H9 (cell line): Measurements from ENCODE around the gene SUV39H2. TPM values are rescaled to one million over a fixed set of nuclear protein-coding genes. Genes with fewer than 3 reads are reported as not detected.
"Not testable (repeated sequence)": the region's sequence is repeated elsewhere in the genome, so short reads cannot be mapped to it uniquely, and the experiment has no call there.

ENCODE experiments used
- DNase-seq: peaks from one replicate; pipeline ENCODE4 v3.0.0-alpha.2; 2017
- H2AFZ ChIP-seq: one replicate; pipeline ENCODE4 v1.6.1; 2013; ENCODE audit warnings: mild to moderate bottlenecking, low read length, control low read depth, moderate library complexity
- H2AK5ac ChIP-seq: 2 replicates; pipeline ENCODE4 v1.6.1; 2013; ENCODE audit warnings: low read length, control low read depth, mixed read lengths; ENCODE audit not compliant: insufficient read length
- H2BK120ac ChIP-seq: one replicate; pipeline ENCODE4 v1.6.1; 2013; ENCODE audit warnings: low read depth, mild to moderate bottlenecking, low read length, control low read depth, inconsistent platforms; ENCODE audit not compliant: poor library complexity, severe bottlenecking
- H2BK12ac ChIP-seq: 2 replicates; pipeline ENCODE4 v1.6.1; 2013; ENCODE audit warnings: low read length, control low read depth, mixed read lengths, low read depth; ENCODE audit not compliant: insufficient read length
- H2BK15ac ChIP-seq: 2 replicates; pipeline ENCODE4 v1.6.1; 2013; ENCODE audit warnings: low read depth, low read length, control low read depth
- H2BK20ac ChIP-seq: one replicate; pipeline ENCODE4 v1.6.1; 2013; ENCODE audit warnings: low read depth, mild to moderate bottlenecking, low read length, control low read depth, inconsistent platforms; ENCODE audit not compliant: poor library complexity, severe bottlenecking
- H2BK5ac ChIP-seq: 2 replicates; pipeline ENCODE4 v1.6.1; 2013; ENCODE audit warnings: low read length, control low read depth, mixed read lengths; ENCODE audit not compliant: insufficient read length
- H3K14ac ChIP-seq: 2 replicates; pipeline ENCODE4 v1.6.1; 2013; ENCODE audit warnings: low read length, control low read depth; ENCODE audit not compliant: insufficient read depth
- H3K18ac ChIP-seq: 2 replicates; pipeline ENCODE4 v1.6.1; 2013; ENCODE audit warnings: low read depth, mild to moderate bottlenecking, mixed read lengths, low read length, control low read depth; ENCODE audit not compliant: insufficient read length
- H3K23ac ChIP-seq: 2 replicates; pipeline ENCODE4 v1.6.1; 2013; ENCODE audit warnings: low read length, control low read depth, mixed read lengths, low read depth; ENCODE audit not compliant: insufficient read length
- H3K23me2 ChIP-seq: 2 replicates; pipeline ENCODE4 v1.6.1; 2013; ENCODE audit warnings: low read depth, mild to moderate bottlenecking, mixed read lengths, low read length, control low read depth; ENCODE audit not compliant: insufficient read length, poor library complexity, severe bottlenecking
- H3K27ac ChIP-seq: 2 replicates; pipeline ENCODE4 v1.5.1; 2013; ENCODE audit warnings: low read length, control low read depth, mixed read lengths, low read depth; ENCODE audit not compliant: insufficient read length
- H3K27me3 ChIP-seq: 2 replicates; pipeline ENCODE4 v1.6.1; 2013; ENCODE audit warnings: low read length, control low read depth, inconsistent platforms; ENCODE audit not compliant: insufficient read depth
- H3K4ac ChIP-seq: 2 replicates; pipeline ENCODE4 v1.6.1; 2013; ENCODE audit warnings: low read depth, mild to moderate bottlenecking, control low read depth, inconsistent platforms, low read length, moderate library complexity
- H3K4me1 ChIP-seq: 2 replicates; pipeline ENCODE4 v1.6.1; 2013; ENCODE audit warnings: low read length, control low read depth, inconsistent platforms; ENCODE audit not compliant: insufficient read depth
- H3K4me2 ChIP-seq: 2 replicates; pipeline ENCODE4 v1.6.1; 2013; ENCODE audit warnings: low read length, control low read depth, mixed read lengths; ENCODE audit not compliant: insufficient read length, insufficient read depth
- H3K56ac ChIP-seq: 2 replicates; pipeline ENCODE4 v1.6.1; 2013; ENCODE audit warnings: low read depth, mild to moderate bottlenecking, mixed read lengths, low read length, control low read depth; ENCODE audit not compliant: insufficient read length
- H3K79me1 ChIP-seq: 2 replicates; pipeline ENCODE4 v1.6.1; 2013; ENCODE audit warnings: low read depth, mild to moderate bottlenecking, moderate library complexity, low read length, control low read depth, inconsistent platforms; ENCODE audit not compliant: insufficient read depth, poor library complexity, severe bottlenecking
- H3K79me2 ChIP-seq: 2 replicates; pipeline ENCODE4 v1.6.1; 2013; ENCODE audit warnings: low read length, control low read depth, inconsistent platforms; ENCODE audit not compliant: insufficient read depth
- H3K9ac ChIP-seq: 2 replicates; pipeline ENCODE4 v1.6.1; 2013; ENCODE audit warnings: low read length, control low read depth, mixed read lengths; ENCODE audit not compliant: insufficient read length; ENCODE audit errors: extremely low read depth
- H3K9me3 ChIP-seq: one replicate; pipeline ENCODE4 v1.6.1; 2013; ENCODE audit warnings: low read depth, low read length, inconsistent platforms; ENCODE audit not compliant: control insufficient read depth
- H3T11ph ChIP-seq: one replicate; pipeline ENCODE4 v1.6.1; 2013; ENCODE audit warnings: mild to moderate bottlenecking, low read length, control low read depth, inconsistent platforms
- H4K20me1 ChIP-seq: one replicate; pipeline ENCODE4 v1.6.1; 2013; ENCODE audit not compliant: control insufficient read depth, insufficient read length, insufficient read depth
- H4K5ac ChIP-seq: 2 replicates; pipeline ENCODE4 v1.6.1; 2013; ENCODE audit warnings: low read depth, mild to moderate bottlenecking, mixed read lengths, low read length, control low read depth; ENCODE audit not compliant: insufficient read length
- H4K8ac ChIP-seq: replicated peaks from 2 replicates; pipeline ENCODE4 v1.6.1; 2013; ENCODE audit warnings: low read length, control low read depth, mixed read lengths, low read depth; ENCODE audit not compliant: insufficient read length
- H4K91ac ChIP-seq: 2 replicates; pipeline ENCODE4 v1.6.1; 2013; ENCODE audit warnings: low read depth, mild to moderate bottlenecking, moderate library complexity, mixed read lengths, low read length, control low read depth; ENCODE audit not compliant: insufficient read length
- H3K27ac Mint-ChIP-seq, 3 experiments: 2 replicates in 2 of 3; 3 replicates in 1 of 3; pipeline ENCODE4 v1.8.0; 2020 to 2021; ENCODE audit warnings: mixed read lengths in 3 of 3, mild to moderate bottlenecking in 1 of 3, moderate library complexity in 1 of 3
- H3K27me3 Mint-ChIP-seq: 2 replicates; pipeline ENCODE4 v1.8.0; 2021; ENCODE audit warnings: low read depth, mild to moderate bottlenecking, moderate library complexity, mixed read lengths
- H3K36me3 Mint-ChIP-seq, 3 experiments: 2 replicates in 2 of 3; 3 replicates in 1 of 3; pipeline ENCODE4 v1.8.0; 2020 to 2021; ENCODE audit warnings: low read depth in 3 of 3, mixed read lengths in 3 of 3; ENCODE audit not compliant: insufficient read depth in 1 of 3
- H3K4me1 Mint-ChIP-seq, 2 experiments: 2 replicates each; pipeline ENCODE4 v1.8.0; 2020; ENCODE audit warnings: mixed read lengths in 2 of 2
- H3K4me3 Mint-ChIP-seq, 2 experiments: 2 replicates in 1 of 2; 3 replicates in 1 of 2; pipeline ENCODE4 v1.8.0; 2020 to 2021; ENCODE audit warnings: mild to moderate bottlenecking in 2 of 2, mixed read lengths in 2 of 2, moderate library complexity in 1 of 2
- H3K9me3 Mint-ChIP-seq, 2 experiments: 2 replicates in 1 of 2; 3 replicates in 1 of 2; pipeline ENCODE4 v1.8.0; 2020; ENCODE audit warnings: mild to moderate bottlenecking in 2 of 2, mixed read lengths in 2 of 2, moderate library complexity in 1 of 2
- CTCF ChIP-seq: fragments of 200-600 bp; sonication (generic); conservative IDR thresholded peaks from 3 replicates; pipeline ENCODE4 v1.8.0; 2021; ENCODE audit warnings: antibody characterized with exemption, mild to moderate bottlenecking
- WGBS: extraction: QIAGEN DNeasy Blood & Tissue Kit; methylation state at CpG from one replicate; pipeline ENCODE4 v1.1.7; 2013; ENCODE audit warnings: missing lambda C conversion rate, low lambda C conversion rate, mixed read lengths; ENCODE audit not compliant: insufficient read length; ENCODE audit errors: extremely low coverage; 5-methylcytosine and 5-hydroxymethylcytosine counted together
- total RNA-seq: library from RNA; stranded (reverse); gene quantifications from 2 replicates; pipeline ENCODE4 v1.2.1, GENCODE V29; 2021

Gene SUV39H2
- total RNA-seq, 1 experiment from 2014 or later: 59.7 TPM

- H3K27ac Mint-ChIP-seq: peak overlapping the region in 1 of 3 experiments; percentile 74; a peak in 1 of 7 replicates
- H2AK5ac ChIP-seq: no peak overlapping the region
Observed at GRCh38 chr10:14860791-14861190, 17.9 kb upstream of the SUV39H2 start.

DNA sequence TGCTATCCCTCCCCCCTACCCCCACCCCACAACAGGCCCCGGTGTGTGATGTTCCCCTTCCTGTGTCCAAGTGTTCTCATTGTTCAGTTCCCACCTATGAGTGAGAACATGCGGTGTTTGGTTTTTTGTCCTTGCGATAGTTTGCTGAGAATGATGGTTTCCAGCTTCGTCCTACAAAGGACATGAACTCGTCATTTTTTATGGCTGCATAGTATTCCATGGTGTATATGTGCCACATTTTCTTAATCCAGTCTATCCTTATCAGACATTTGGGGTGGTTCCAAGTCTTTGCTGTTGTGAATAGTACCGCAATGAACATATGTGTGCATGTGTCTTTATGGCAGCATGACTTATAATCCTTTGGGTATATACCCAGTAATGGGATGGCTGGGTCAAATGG, 14.2 kb upstream of the SUV39H2 start:
- H3K4me1 ChIP-seq, H3K4me1 Mint-ChIP-seq, H2AFZ ChIP-seq, H4K20me1 ChIP-seq, H2BK5ac ChIP-seq, H3K27ac ChIP-seq, H3K23me2 ChIP-seq, H3K9me3 ChIP-seq, H2AK5ac ChIP-seq, H2BK20ac ChIP-seq, H3K4me2 ChIP-seq, H3K4ac ChIP-seq, H2BK15ac ChIP-seq, H3T11ph ChIP-seq, H4K91ac ChIP-seq, H3K56ac ChIP-seq, DNase-seq, H3K79me2 ChIP-seq, H4K5ac ChIP-seq, H3K27me3 ChIP-seq, H3K4me3 Mint-ChIP-seq, H3K23ac ChIP-seq, H3K9me3 Mint-ChIP-seq, H3K14ac ChIP-seq, H3K9ac ChIP-seq, H2BK120ac ChIP-seq, H3K18ac ChIP-seq, H3K79me1 ChIP-seq, H4K8ac ChIP-seq, H3K27ac Mint-ChIP-seq, H3K27me3 Mint-ChIP-seq, H2BK12ac ChIP-seq: not testable (repeated sequence)
- H3K36me3 Mint-ChIP-seq: peaks cover 18 to 62% (median 30%) of the 10 kb centered on the region in 3 experiments
- no CpG with 5 or more reads among the region's 6 CpGs for WGBS

More at GRCh38 chr10:14860791-14861190, 17.9 kb upstream of the SUV39H2 start:
- Histone ChIP-seq H3K9ac (no peak overlapping the region), H3K14ac (no peak overlapping the region), H3K56ac (no peak overlapping the region), H3K79me2 (no peaks in the 10 kb centered on the region), H3K4me1 (no peaks in the 10 kb centered on the region), H4K91ac (no peak overlapping the region), H4K5ac (no peak overlapping the region), H3K79me1 (no peaks in the 10 kb centered on the region), H2AFZ (no peak overlapping the region), H4K8ac (no peak overlapping the region), H2BK5ac (no peak overlapping the region), H3K27me3 (no peaks in the 10 kb centered on the region), H2BK15ac (no peak overlapping the region), H2BK12ac (no peak overlapping the region), H3K23me2 (no peaks in the 10 kb centered on the region), H3K4me2 (no peak overlapping the region), H4K20me1 (no peaks in the 10 kb centered on the region), H2BK120ac (no peak overlapping the region), H3T11ph (no peak overlapping the region), H3K27ac (no peak overlapping the region), H3K4ac (no peak overlapping the region), H3K23ac (no peak overlapping the region), H3K9me3 (no peaks in the 10 kb centered on the region), H2BK20ac (no peak overlapping the region), H3K18ac (no peak overlapping the region)
- no peak for DNase-seq
- Mint-ChIP-seq H3K27me3 (no peaks in the 10 kb centered on the region), H3K4me3 (no peak overlapping the region), H3K36me3 (peaks cover 15 to 57% (median 16%) of the 10 kb centered on the region in 3 experiments), H3K9me3 (no peaks in the 10 kb centered on the region), H3K4me1 (no peaks in the 10 kb centered on the region)
- WGBS: no CpG with 5 or more reads among the region's 1 CpG
- TF ChIP-seq CTCF: no peak
